Endothelial cell of umbilical vein (primary cell): Measurements from ENCODE around the gene ZNF93. TPM values are rescaled to one million over a fixed set of nuclear protein-coding genes. Genes with fewer than 3 reads are reported as not detected.
"Not testable (repeated sequence)": the region's sequence is repeated elsewhere in the genome, so short reads cannot be mapped to it uniquely, and the experiment has no call there.

Source experiments
- BruUV-seq: library from RNA; stranded (reverse); fragments of 400-500 nt; replicated peaks from 2 replicates; lab custom pipeline; 2021; lab: Mats Ljungman, UMichigan
- CTCF ChIA-PET: fragments of 300-600, 350-600 bp; sonication (Branson Sonifier 250); formaldehyde crosslinking; loops from one replicate; lab custom pipeline; 2021; ENCODE audit warnings: antibody characterized with exemption, inconsistent platforms; lab: Charles Lee
- POLR2A ChIA-PET: fragments of 300-600, 350-600 bp; sonication (Branson Sonifier 250); formaldehyde crosslinking; loops from one replicate; lab custom pipeline; 2021; ENCODE audit warnings: antibody characterized with exemption, inconsistent platforms; lab: Charles Lee
- DNase-seq: peaks from one replicate; pipeline ENCODE4 v3.0.0-alpha.2; 2011; ENCODE audit warnings: low read depth, low spot score
- FAIRE-seq: peaks from 2 replicates; lab custom pipeline; 2011; peaks lifted over from hg19 to GRCh38; lab: Jason Lieb, UNC
- H2AFZ ChIP-seq: 2 replicates; pipeline ENCODE4 v1.6.0; 2012; ENCODE audit warnings: low read depth, low read length, control low read depth, inconsistent platforms
- H3K27ac ChIP-seq: 2 replicates; pipeline ENCODE4 v1.5.1; 2011; ENCODE audit warnings: low read depth, mild to moderate bottlenecking, control low read depth, low read length, moderate library complexity; ENCODE audit not compliant: insufficient read depth
- H3K27me3 ChIP-seq, 2 experiments: 2 replicates each; pipeline versions ENCODE4 v1.6.0 to v1.6.1; 2011; ENCODE audit warnings: low read length in 2 of 2, mixed read lengths in 1 of 2; ENCODE audit not compliant: control insufficient read depth in 2 of 2, insufficient read depth in 2 of 2
- H3K36me3 ChIP-seq, 2 experiments: 2 replicates in 1 of 2; 3 replicates in 1 of 2; pipeline ENCODE4 v1.5.1; 2011; ENCODE audit warnings: low read length in 2 of 2, mild to moderate bottlenecking in 1 of 2, moderate library complexity in 1 of 2; ENCODE audit not compliant: control insufficient read depth in 2 of 2, insufficient read depth in 2 of 2; ENCODE audit errors: extremely low read depth in 1 of 2
- H3K4me1 ChIP-seq: 3 replicates; pipeline ENCODE4 v1.5.1; 2011; ENCODE audit warnings: mild to moderate bottlenecking, low read length; ENCODE audit not compliant: control insufficient read depth, insufficient read depth; ENCODE audit errors: extremely low read depth
- H3K4me2 ChIP-seq: 2 replicates; pipeline ENCODE4 v1.6.1; 2011; ENCODE audit warnings: low read length, control low read depth, mixed read lengths; ENCODE audit not compliant: insufficient read depth
- H3K4me3 ChIP-seq, 3 experiments: fragments of 200-600 bp in 1 of 3; sonication (generic), shearing (Covaris generic) in 1 of 3; replicated peaks in 1 of 3; 2 replicates each; pipeline ENCODE4 v1.5.1; 2011 to 2016; ENCODE audit warnings: control low read depth in 3 of 3, low read length in 3 of 3, mild to moderate bottlenecking in 2 of 3, inconsistent platforms in 1 of 3, low read depth in 1 of 3, moderate library complexity in 1 of 3; ENCODE audit not compliant: insufficient read depth in 1 of 3
- H3K79me2 ChIP-seq: 2 replicates; pipeline ENCODE4 v1.6.0; 2012; ENCODE audit warnings: low read length, inconsistent platforms; ENCODE audit not compliant: control insufficient read depth, insufficient read depth
- H3K9ac ChIP-seq: replicated peaks from 2 replicates; pipeline ENCODE3; 2011; ENCODE audit warnings: low read length, control low read depth; ENCODE audit not compliant: insufficient read depth; ENCODE audit errors: extremely low read depth
- H3K9me1 ChIP-seq: replicated peaks from 3 replicates; pipeline ENCODE4 v1.6.0; 2011; ENCODE audit warnings: mild to moderate bottlenecking, low read length; ENCODE audit not compliant: control insufficient read depth, insufficient read depth; ENCODE audit errors: extremely low read depth
- H3K9me3 ChIP-seq: replicated peaks from 2 replicates; pipeline ENCODE4 v1.5.1; 2012; ENCODE audit warnings: low read length, inconsistent platforms; ENCODE audit not compliant: control insufficient read depth, insufficient read depth
- H4K20me1 ChIP-seq: replicated peaks from 2 replicates; pipeline ENCODE3; 2011; ENCODE audit warnings: mild to moderate bottlenecking, low read length; ENCODE audit not compliant: control insufficient read depth, insufficient read depth; ENCODE audit errors: extremely low read depth
- CTCF ChIP-seq, 2 donors: IDR thresholded peaks; 1 replicate in 1 of 2; 2 replicates in 1 of 2; pipeline ENCODE4 v1.5.1; 2011; ENCODE audit warnings: low read length in 2 of 2, mild to moderate bottlenecking in 2 of 2, moderate library complexity in 2 of 2, control low read depth in 1 of 2, inconsistent platforms in 1 of 2, low read depth in 1 of 2; ENCODE audit not compliant: insufficient read depth in 1 of 2; ENCODE audit errors: extremely low read depth in 1 of 2
- EZH2 ChIP-seq: IDR thresholded peaks from 2 replicates; pipeline ENCODE4 v1.6.1; 2012; ENCODE audit warnings: borderline replicate concordance, low read depth, mild to moderate bottlenecking, moderate library complexity, low read length, inconsistent platforms; ENCODE audit not compliant: severe bottlenecking
- FOS ChIP-seq: IDR thresholded peaks from 2 replicates; pipeline ENCODE4 v1.6.1; 2011; ENCODE audit warnings: mild to moderate bottlenecking, low read length, moderate library complexity, borderline replicate concordance; ENCODE audit not compliant: insufficient read depth
- GATA2 ChIP-seq: IDR thresholded peaks from 2 replicates; pipeline ENCODE4 v1.7.0; 2011; ENCODE audit warnings: low read depth, mild to moderate bottlenecking, moderate library complexity, mixed read lengths, low read length; ENCODE audit not compliant: insufficient read length, insufficient read depth
- JUN ChIP-seq: IDR thresholded peaks from 2 replicates; pipeline ENCODE4 v1.6.1; 2011; ENCODE audit warnings: borderline replicate concordance, low read depth; ENCODE audit not compliant: insufficient read length, insufficient read depth
- MAX ChIP-seq: IDR thresholded peaks from 2 replicates; pipeline ENCODE4 v1.6.1; 2011; ENCODE audit not compliant: insufficient read depth, insufficient read length
- MYC ChIP-seq: IDR thresholded peaks from one replicate; pipeline ENCODE4 v1.6.1; 2011; ENCODE audit warnings: mild to moderate bottlenecking, low read depth, low read length
- POLR2A ChIP-seq: IDR thresholded peaks from 2 replicates; pipeline ENCODE4 v1.6.1; 2012; ENCODE audit warnings: low read depth, mild to moderate bottlenecking, control low read depth, low read length
- POLR2AphosphoS5 ChIP-seq: IDR thresholded peaks from 2 replicates; pipeline ENCODE4 v1.6.1; 2012; ENCODE audit warnings: low read depth, mild to moderate bottlenecking, control low read depth, low read length, moderate library complexity; ENCODE audit not compliant: insufficient read depth
- dilution Hi-C: fragments of 300-500 bp; cut with MboI; formaldehyde crosslinking; loops from one replicate; pipeline ENCODE4 v1.15.0; 2019; ENCODE audit warnings: low sequenced_read_pairs; ENCODE audit not compliant: extremely low pct_ligation_motif_present
- intact Hi-C: fragments of 100-400 bp; cut with micrococcal nuclease; formaldehyde crosslinking; loops from one replicate; pipeline ENCODE4 v1.10.0; 2022
- polyA plus RNA-seq, 4 experiments: library from polyadenylated mRNA; depleted of rRNA in 3 of 4; stranded (reverse) in 3 of 4; unstranded in 1 of 4; fragments of >200 nt; gene quantifications; 2 replicates each; pipeline versions ENCODE4 v1.2.1 to v1.2.3, GENCODE V29; 2011 to 2012; ENCODE audit warnings: missing spikeins in 1 of 4
- total RNA-seq: library from RNA; stranded (reverse); gene quantifications from 2 replicates; pipeline ENCODE4 v1.2.3, GENCODE V29; 2021

ZNF93 gene
- total and polyA plus RNA-seq, 2 donors (not counting 3 experiments of a cell fraction or from before 2014, with no cell fraction given) = 8.1 to 9.9 TPM

GRCh38 chr19:19914596-19914995, 13.8 kb downstream of the ZNF93 start:
- no TSS peak for BruUV-seq
- no peak overlapping the region for H2AFZ ChIP-seq
- no peaks in the 10 kb centered on the region for H3K9me1 ChIP-seq
- H3K4me1 ChIP-seq = no peaks in the 10 kb centered on the region
- H3K9ac ChIP-seq = no peak overlapping the region
- no peaks in the 10 kb centered on the region for H4K20me1 ChIP-seq
- H3K27ac ChIP-seq = no peak overlapping the region
- dilution Hi-C loops = no loop called here
- intact Hi-C loops = no loop called here
- ChIA-PET POLR2A (no interaction called here), CTCF (no interaction called here)
- no peak for FAIRE-seq
- no peaks in the 10 kb centered on the region for H3K27me3 ChIP-seq
- H3K79me2 ChIP-seq = peaks cover 2% of the 10 kb centered on the region
- TF ChIP-seq POLR2AphosphoS5 (no peak), CTCF (IDR thresholded peaks at IDR 0.05; ENCODE audit: extremely low read depth in 1 of 2, insufficient read depth in 1 of 2, low read depth in 1 of 2, low read length in 2 of 2) (no peak), GATA2 (no peak), EZH2 (no peak), MYC (no peak), FOS (no peak), POLR2A (no peak), MAX (no peak), JUN (no peak)
- H3K4me2 ChIP-seq = no peak overlapping the region
- DNase-seq = no peak
- no peaks in the 10 kb centered on the region for H3K9me3 ChIP-seq
- H3K4me3 ChIP-seq = no peak overlapping the region
- no peaks in the 10 kb centered on the region for H3K36me3 ChIP-seq

GRCh38 chr19:19930417-19930816, 29.7 kb downstream of the ZNF93 start:
- FAIRE-seq, H3K27me3 ChIP-seq, H3K27ac ChIP-seq, BruUV-seq, H3K79me2 ChIP-seq, H3K9me1 ChIP-seq, H3K36me3 ChIP-seq, dilution Hi-C loops, H3K4me2 ChIP-seq, H3K4me3 ChIP-seq, H4K20me1 ChIP-seq, H3K9ac ChIP-seq, POLR2A ChIA-PET, H3K4me1 ChIP-seq, H2AFZ ChIP-seq, intact Hi-C loops, DNase-seq, H3K9me3 ChIP-seq: not testable (repeated sequence)
- CTCF ChIA-PET = interaction anchor here (1.1 kb wide), 1 partner anchor 29 kb away, joined by 3 read pairs; the partner anchor contains the start of gene ZNF93
